GM12878 (cell line): ENCODE results near the gene ATF6. TPM values are rescaled to one million over a fixed set of nuclear protein-coding genes. Genes with fewer than 3 reads are reported as not detected.
A peak's percentile ranks its signal among the peaks of the same experiment; 100 is the strongest.

Experiments used
- ATAC-seq: fragments of 200-7000 bp; cut with Tn5 transposase; 3 replicates; pipeline ENCODE4 v1.9.1; 2020; ENCODE audit warnings: mild to moderate bottlenecking, moderate library complexity
- BruUV-seq: library from RNA; stranded (reverse); fragments of 400-500 nt; replicated peaks from 2 replicates; lab custom pipeline; 2021; lab: Mats Ljungman, UMichigan
- CTCF ChIA-PET: fragments of 300-600 bp; sonication (Branson Sonifier 250); formaldehyde crosslinking; extraction: SDS; loops from one replicate; lab custom pipeline; 2021; ENCODE audit warnings: inconsistent platforms; lab: Yijun Ruan, JAX
- POLR2A ChIA-PET: fragments of 350-600 bp; formaldehyde crosslinking; extraction: SDS; loops from one replicate; lab custom pipeline; 2021; ENCODE audit warnings: inconsistent platforms; lab: Charles Lee
- RAD21 ChIA-PET: fragments of 300-600 bp; sonication (Branson Sonifier 250); formaldehyde crosslinking; loops from one replicate; lab custom pipeline; 2023; ENCODE audit warnings: antibody characterized with exemption; ENCODE audit not compliant: unreplicated experiment; lab: Charles Lee
- SMC1A ChIA-PET: fragments of 300-600 bp; sonication (Branson Sonifier 250); formaldehyde crosslinking; loops from one replicate; lab custom pipeline; 2023; ENCODE audit not compliant: unreplicated experiment, uncharacterized antibody; lab: Charles Lee
- DNase-seq: peaks from one replicate; pipeline ENCODE4 v3.0.0-alpha.2; 2011; ENCODE audit warnings: low read depth, low spot score
- FAIRE-seq: peaks from 3 replicates; lab custom pipeline; 2011; peaks lifted over from hg19 to GRCh38; lab: Jason Lieb, UNC
- H2AFZ ChIP-seq: 2 replicates; pipeline ENCODE4 v1.6.0; 2011; ENCODE audit warnings: low read depth, low read length, control low read depth; ENCODE audit not compliant: control insufficient read depth
- H3K27ac ChIP-seq: 2 replicates; pipeline ENCODE4 v1.5.1; 2011; ENCODE audit warnings: control low read depth; ENCODE audit not compliant: control insufficient read depth, insufficient read depth
- H3K27me3 ChIP-seq, 2 experiments: replicated peaks in 1 of 2; 2 replicates each; pipeline versions ENCODE4 v1.6.0 to v1.6.1; 2011; ENCODE audit warnings: low read length in 1 of 2; ENCODE audit not compliant: control insufficient read depth in 2 of 2, insufficient read depth in 2 of 2
- H3K36me3 ChIP-seq, 2 experiments: 2 replicates each; pipeline ENCODE4 v1.5.1; 2011; ENCODE audit warnings: low read length in 1 of 2; ENCODE audit not compliant: control insufficient read depth in 2 of 2, insufficient read depth in 2 of 2
- H3K4me1 ChIP-seq: 2 replicates; pipeline ENCODE4 v1.6.1; 2011; ENCODE audit warnings: mild to moderate bottlenecking, low read length, moderate library complexity, mixed read lengths; ENCODE audit not compliant: control insufficient read depth, insufficient read depth
- H3K4me2 ChIP-seq: 2 replicates; pipeline ENCODE4 v1.6.0; 2011; ENCODE audit warnings: control low read depth; ENCODE audit not compliant: control insufficient read depth, insufficient read depth
- H3K4me3 ChIP-seq: fragments of 200-600 bp; sonication (generic); 2 replicates; pipeline ENCODE4 v1.5.1; 2016
- H3K79me2 ChIP-seq: 2 replicates; pipeline ENCODE4 v1.6.0; 2011; ENCODE audit warnings: low read length; ENCODE audit not compliant: control insufficient read depth, insufficient read depth
- H3K9ac ChIP-seq: 2 replicates; pipeline ENCODE4 v1.8.0; 2011; ENCODE audit warnings: low read length, control low read depth, mixed read lengths; ENCODE audit not compliant: control insufficient read depth, insufficient read depth
- H3K9me3 ChIP-seq: replicated peaks from 3 replicates; pipeline ENCODE4 v1.5.1; 2011; ENCODE audit warnings: mild to moderate bottlenecking, low read length; ENCODE audit not compliant: control insufficient read depth, insufficient read depth
- H4K20me1 ChIP-seq: 2 replicates; pipeline ENCODE4 v1.6.0; 2011; ENCODE audit not compliant: control insufficient read depth, insufficient read depth
- FOXM1 ChIP-seq: IDR thresholded peaks from 2 replicates; pipeline ENCODE4 v1.6.1; 2012; ENCODE audit warnings: low read depth, mild to moderate bottlenecking, inconsistent platforms, low read length, moderate library complexity
- HCFC1 ChIP-seq: fragments of 150-350 bp; IDR thresholded peaks from 2 replicates; pipeline ENCODE4 v1.6.1; 2014; ENCODE audit warnings: low read length
- JUNB ChIP-seq: IDR thresholded peaks from 2 replicates; pipeline ENCODE4 v1.6.1; 2016; ENCODE audit warnings: antibody characterized with exemption, mild to moderate bottlenecking
- JUND ChIP-seq: IDR thresholded peaks from 2 replicates; pipeline ENCODE4 v1.6.1; 2012; ENCODE audit warnings: low read depth, mild to moderate bottlenecking, low read length, improper control_type of control experiment, moderate library complexity
- KAT2A ChIP-seq: conservative IDR thresholded peaks from 2 replicates; pipeline ENCODE4 v1.6.1; 2011; ENCODE audit warnings: low read depth, low read length; ENCODE audit not compliant: control insufficient read depth
- MEF2B ChIP-seq: fragments of 450-650 bp; IDR thresholded peaks from 2 replicates; pipeline ENCODE4 v1.6.1; 2018; ENCODE audit warnings: mild to moderate bottlenecking, moderate library complexity; ENCODE audit not compliant: partially characterized antibody, poor library complexity, severe bottlenecking
- SMAD1 ChIP-seq: fragments of 450-650 bp; IDR thresholded peaks from 2 replicates; pipeline ENCODE4 v1.6.1; 2018; ENCODE audit warnings: mild to moderate bottlenecking, low read depth; ENCODE audit not compliant: partially characterized antibody
- TBL1XR1 ChIP-seq: IDR thresholded peaks from 2 replicates; pipeline ENCODE4 v1.6.1; 2012; ENCODE audit warnings: low read depth, low read length, improper control_type of control experiment
- WGBS: methylation state at CpG from one replicate; pipeline ENCODE4 v1.1.6; 2016; ENCODE audit warnings: low lambda C conversion rate; ENCODE audit not compliant: insufficient replicate concordance, insufficient coverage; ENCODE audit errors: missing lambda C conversion rate; 5-methylcytosine and 5-hydroxymethylcytosine counted together
- in situ Hi-C: fragments of 300-500 bp; cut with MboI; formaldehyde crosslinking; loops from 9 replicates; pipeline ENCODE4 v1.14.3; 2018; ENCODE audit warnings: mixed read lengths
- intact Hi-C: fragments of 100-400 bp; cut with micrococcal nuclease; formaldehyde crosslinking; loops from one replicate; pipeline ENCODE4 v1.14.2; 2022; ENCODE audit not compliant: unreplicated experiment
- polyA plus RNA-seq, 11 experiments: library from polyadenylated mRNA; depleted of rRNA in 4 of 11; unstranded in 6 of 11; stranded (reverse) in 5 of 11; fragments of >200 nt; fragmentation: Nextera tagmentation in 4 of 11; fragmentation: Illumina TruSeq in 1 of 11; extraction: Ambion mirVana in 4 of 11; extraction: Trizol in 1 of 11; gene quantifications; 1 replicate in 1 of 11; 2 replicates in 10 of 11; pipeline versions ENCODE4 v1.2.1 to v1.2.3, GENCODE V29; 2011 to 2016; ENCODE audit warnings: inconsistent platforms in 2 of 11, missing spikeins in 2 of 11, low read depth in 1 of 11
- total RNA-seq, 4 experiments: library from RNA; depleted of rRNA in 3 of 4; stranded (reverse); fragments of >200 nt in 3 of 4; fragmentation: Illumina TruSeq in 1 of 4; extraction: Trizol in 1 of 4; gene quantifications; 2 replicates each; pipeline versions ENCODE4 v1.2.1 to v1.2.3, GENCODE V29; 2013 to 2021
- TF ChIP-seq, protein P1 (sequence below): fragments of 150-350 bp; IDR thresholded peaks from 2 replicates; pipeline ENCODE4 v1.6.1; 2014; ENCODE audit warnings: mild to moderate bottlenecking, low read depth, low read length
- TF ChIP-seq, protein P2 (sequence below): fragments of 450-650 bp; formaldehyde crosslinking; IDR thresholded peaks from 2 replicates; pipeline ENCODE4 v1.5.0; 2022; ENCODE audit warnings: mild to moderate bottlenecking, missing genetic modification characterization
- TF ChIP-seq, protein P3 (sequence below): fragments of 450-650 bp; IDR thresholded peaks from 2 replicates; pipeline ENCODE4 v1.6.1; 2018; ENCODE audit warnings: borderline replicate concordance, mild to moderate bottlenecking; ENCODE audit not compliant: partially characterized antibody

ATF6 gene
- total and polyA plus RNA-seq, 10 of the 15 experiments (the other 5 are each of a cell fraction or from before 2014, with no cell fraction given) = 7.8 to 24.3 (median 14.7) TPM

DNA sequence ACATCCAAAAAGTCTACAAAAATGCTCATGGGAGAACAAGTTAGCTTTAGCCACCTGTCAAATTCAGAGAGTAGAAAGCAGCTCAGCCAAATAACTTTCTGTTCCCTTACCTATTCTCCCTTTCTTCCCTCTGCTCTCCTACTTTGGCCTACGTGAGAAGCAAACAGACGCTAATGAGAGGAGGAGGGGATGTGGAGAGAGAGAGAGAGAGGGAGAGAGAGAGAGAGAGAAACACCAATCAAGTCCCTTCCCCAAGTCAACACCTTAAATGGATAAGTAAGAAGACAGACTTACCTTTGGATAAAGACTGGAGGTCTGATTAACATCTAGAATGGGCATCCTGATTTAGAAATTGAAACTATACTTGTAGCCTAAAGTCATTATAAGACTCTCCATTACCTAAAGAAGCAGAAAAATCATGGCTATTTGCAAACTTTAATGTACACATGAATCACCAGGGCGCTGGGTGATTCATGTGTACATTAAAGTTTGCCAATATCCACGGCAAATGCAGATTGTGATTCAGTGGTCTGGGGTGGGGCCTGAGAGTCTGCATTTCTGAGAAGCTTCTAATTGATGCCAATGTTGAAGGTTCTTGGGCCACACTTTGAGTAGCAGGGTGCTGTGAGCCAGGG is 29.7 kb upstream of the ATF6 start (continued):
- TF ChIP-seq, protein P1, sequence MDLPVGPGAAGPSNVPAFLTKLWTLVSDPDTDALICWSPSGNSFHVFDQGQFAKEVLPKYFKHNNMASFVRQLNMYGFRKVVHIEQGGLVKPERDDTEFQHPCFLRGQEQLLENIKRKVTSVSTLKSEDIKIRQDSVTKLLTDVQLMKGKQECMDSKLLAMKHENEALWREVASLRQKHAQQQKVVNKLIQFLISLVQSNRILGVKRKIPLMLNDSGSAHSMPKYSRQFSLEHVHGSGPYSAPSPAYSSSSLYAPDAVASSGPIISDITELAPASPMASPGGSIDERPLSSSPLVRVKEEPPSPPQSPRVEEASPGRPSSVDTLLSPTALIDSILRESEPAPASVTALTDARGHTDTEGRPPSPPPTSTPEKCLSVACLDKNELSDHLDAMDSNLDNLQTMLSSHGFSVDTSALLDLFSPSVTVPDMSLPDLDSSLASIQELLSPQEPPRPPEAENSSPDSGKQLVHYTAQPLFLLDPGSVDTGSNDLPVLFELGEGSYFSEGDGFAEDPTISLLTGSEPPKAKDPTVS = no peak
- TF ChIP-seq JUNB (peak; percentile 41; the same call in 1 of the 2 replicates), HCFC1 (no peak)

DNA sequence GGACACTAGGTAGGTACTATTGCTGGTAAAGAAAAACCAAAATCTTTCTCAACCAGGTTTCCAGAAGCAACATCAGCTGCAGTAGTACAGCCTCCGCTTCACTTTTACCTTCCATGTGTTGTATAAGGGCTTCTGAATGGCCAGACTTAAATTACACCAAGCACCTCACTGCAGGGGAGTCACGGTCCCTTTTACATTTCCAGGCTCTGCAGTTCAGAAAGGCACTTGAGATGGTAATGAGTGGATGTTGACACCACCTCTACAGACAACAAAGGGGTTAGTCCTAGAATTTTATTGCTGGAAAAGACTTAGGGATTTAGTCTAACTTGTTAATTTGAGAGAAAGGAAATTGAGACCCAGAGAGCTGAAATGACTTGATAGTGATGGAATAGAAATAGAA is 28.5 kb upstream of the ATF6 start:
- peaks cover 56% of the 10 kb centered on the region for H3K4me1 ChIP-seq
- H3K27me3 ChIP-seq = no peaks in the 10 kb centered on the region
- no peak overlapping the region; the same call in 1 of the 2 replicates for H3K27ac ChIP-seq
- no peaks in the 10 kb centered on the region for H4K20me1 ChIP-seq
- no peak for DNase-seq
- WGBS = 93% methylated on average over 2 of the region's 2 CpGs
- no peak for ATAC-seq
- intact Hi-C loops = loop anchor here (2.0 to 5.0 kb wide), 2 partner anchors 31 to 170 kb away; partner anchors contain the start of gene FCRLA
- H3K36me3 ChIP-seq = no peaks in the 10 kb centered on the region
- H3K9me3 ChIP-seq = no peaks in the 10 kb centered on the region
- ChIA-PET CTCF (interaction anchor here (0.8 to 16.4 kb wide), 23 partner anchors 10 to 512 kb away, joined by 3 to 262 read pairs (median 5); partner anchors contain the start of genes DUSP12, FCRLA and TOMM40L), SMC1A (interaction anchor here (0.6 to 9.7 kb wide), 22 partner anchors 9 to 355 kb away, joined by 3 to 97 read pairs (median 6); partner anchors contain the start of genes DUSP12, FCGR2A and FCRLA), POLR2A (interaction anchor here (2.0 to 5.0 kb wide), 3 partner anchors 10 to 30 kb away, joined by 6 to 34 read pairs (median 23); partner anchors contain the start of gene FCRLA), RAD21 (interaction anchor here (0.6 to 6.4 kb wide), 19 partner anchors 10 to 511 kb away, joined by 3 to 85 read pairs (median 9); partner anchors contain the start of genes DUSP12, FCRLA, FCRLB and TOMM40L)
- H2AFZ ChIP-seq = no peak overlapping the region
- no peak overlapping the region for H3K4me2 ChIP-seq
- FAIRE-seq = no peak
- no TSS peak for BruUV-seq
- H3K4me3 ChIP-seq = no peak overlapping the region
- in situ Hi-C loops = loop anchor here (5.0 kb wide), 1 partner anchor 90 kb away; no protein-coding TSS in a partner anchor
- H3K79me2 ChIP-seq = no peaks in the 10 kb centered on the region
- H3K9ac ChIP-seq = no peak overlapping the region
- TF ChIP-seq KAT2A = no peak
- TF ChIP-seq SMAD1 = no peak
- TF ChIP-seq, protein P2, sequence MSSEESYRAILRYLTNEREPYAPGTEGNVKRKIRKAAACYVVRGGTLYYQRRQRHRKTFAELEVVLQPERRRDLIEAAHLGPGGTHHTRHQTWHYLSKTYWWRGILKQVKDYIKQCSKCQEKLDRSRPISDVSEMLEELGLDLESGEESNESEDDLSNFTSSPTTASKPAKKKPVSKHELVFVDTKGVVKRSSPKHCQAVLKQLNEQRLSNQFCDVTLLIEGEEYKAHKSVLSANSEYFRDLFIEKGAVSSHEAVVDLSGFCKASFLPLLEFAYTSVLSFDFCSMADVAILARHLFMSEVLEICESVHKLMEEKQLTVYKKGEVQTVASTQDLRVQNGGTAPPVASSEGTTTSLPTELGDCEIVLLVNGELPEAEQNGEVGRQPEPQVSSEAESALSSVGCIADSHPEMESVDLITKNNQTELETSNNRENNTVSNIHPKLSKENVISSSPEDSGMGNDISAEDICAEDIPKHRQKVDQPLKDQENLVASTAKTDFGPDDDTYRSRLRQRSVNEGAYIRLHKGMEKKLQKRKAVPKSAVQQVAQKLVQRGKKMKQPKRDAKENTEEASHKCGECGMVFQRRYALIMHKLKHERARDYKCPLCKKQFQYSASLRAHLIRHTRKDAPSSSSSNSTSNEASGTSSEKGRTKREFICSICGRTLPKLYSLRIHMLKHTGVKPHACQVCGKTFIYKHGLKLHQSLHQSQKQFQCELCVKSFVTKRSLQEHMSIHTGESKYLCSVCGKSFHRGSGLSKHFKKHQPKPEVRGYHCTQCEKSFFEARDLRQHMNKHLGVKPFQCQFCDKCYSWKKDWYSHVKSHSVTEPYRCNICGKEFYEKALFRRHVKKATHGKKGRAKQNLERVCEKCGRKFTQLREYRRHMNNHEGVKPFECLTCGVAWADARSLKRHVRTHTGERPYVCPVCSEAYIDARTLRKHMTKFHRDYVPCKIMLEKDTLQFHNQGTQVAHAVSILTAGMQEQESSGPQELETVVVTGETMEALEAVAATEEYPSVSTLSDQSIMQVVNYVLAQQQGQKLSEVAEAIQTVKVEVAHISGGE = no peak
- no peak for TF ChIP-seq TBL1XR1
- no peak for TF ChIP-seq FOXM1
- TF ChIP-seq JUND = no peak
- no peak for TF ChIP-seq MEF2B
- TF ChIP-seq, protein P3, sequence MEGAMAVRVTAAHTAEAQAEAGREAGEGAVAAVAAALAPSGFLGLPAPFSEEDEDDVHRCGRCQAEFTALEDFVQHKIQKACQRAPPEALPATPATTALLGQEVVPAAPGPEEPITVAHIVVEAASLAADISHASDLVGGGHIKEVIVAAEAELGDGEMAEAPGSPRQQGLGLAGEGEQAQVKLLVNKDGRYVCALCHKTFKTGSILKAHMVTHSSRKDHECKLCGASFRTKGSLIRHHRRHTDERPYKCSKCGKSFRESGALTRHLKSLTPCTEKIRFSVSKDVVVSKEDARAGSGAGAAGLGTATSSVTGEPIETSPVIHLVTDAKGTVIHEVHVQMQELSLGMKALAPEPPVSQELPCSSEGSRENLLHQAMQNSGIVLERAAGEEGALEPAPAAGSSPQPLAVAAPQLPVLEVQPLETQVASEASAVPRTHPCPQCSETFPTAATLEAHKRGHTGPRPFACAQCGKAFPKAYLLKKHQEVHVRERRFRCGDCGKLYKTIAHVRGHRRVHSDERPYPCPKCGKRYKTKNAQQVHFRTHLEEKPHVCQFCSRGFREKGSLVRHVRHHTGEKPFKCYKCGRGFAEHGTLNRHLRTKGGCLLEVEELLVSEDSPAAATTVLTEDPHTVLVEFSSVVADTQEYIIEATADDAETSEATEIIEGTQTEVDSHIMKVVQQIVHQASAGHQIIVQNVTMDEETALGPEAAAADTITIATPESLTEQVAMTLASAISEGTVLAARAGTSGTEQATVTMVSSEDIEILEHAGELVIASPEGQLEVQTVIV = no peak
